Measurements from ENCODE around the gene SLC1A4.

GRCh38 chr2:64946769-64947247 lies 42.4 kb upstream of the SLC1A4 start:
- TF ChIP-seq ZNF423 (tag by site-specific recombination; IDR thresholded peaks at IDR 0.05) (no peak), ZNF24 (tag by site-specific recombination; IDR thresholded peaks at IDR 0.05) (no peak), TRIM28 (IDR thresholded peaks at IDR 0.05; ENCODE audit: borderline replicate concordance, low read length) (no peak), ZBTB48 (tag by site-specific recombination; IDR thresholded peaks at IDR 0.05) (no peak), SP3 (tag by site-specific recombination; IDR thresholded peaks at IDR 0.05) (no peak)

Data from HEK293 (cell line).